NCI-H345 treated with DMSO at 0.1 percent for 48 hours (cell line): Measurements from ENCODE around the gene GAS7.

ENCODE experiments used
- DNase-seq: peaks from one replicate; lab custom pipeline; 2025; ENCODE audit not compliant: unreplicated experiment; lab: John Stamatoyannopoulos, UW

Gene GAS7

GRCh38 chr17:9900044-9900594, 298.3 kb downstream of the GAS7 start:
- no peak for DNase-seq

GRCh38 chr17:9899280-9900043, 298.9 kb downstream of the GAS7 start:
- no peak for DNase-seq

GRCh38 chr17:9898812-9899211, 299.6 kb downstream of the GAS7 start:
- no peak for DNase-seq

GRCh38 chr17:9897372-9897968, 300.9 kb downstream of the GAS7 start:
- DNase-seq = no peak

- DNase-seq = no peak
Measured at GRCh38 chr17:9895923-9896322, 302.5 kb downstream of the GAS7 start.

- DNase-seq = no peak
Measured at GRCh38 chr17:9894231-9894630, 304.2 kb downstream of the GAS7 start.

GRCh38 chr17:9893411-9894012, 304.9 kb downstream of the GAS7 start:
- DNase-seq = no peak

- no peak for DNase-seq
Measured at GRCh38 chr17:9890124-9890523, 308.3 kb downstream of the GAS7 start.

- DNase-seq = no peak
Measured at GRCh38 chr17:9887508-9887907, 310.9 kb downstream of the GAS7 start.

GRCh38 chr17:9886141-9886930, 312.1 kb downstream of the GAS7 start:
- no peak for DNase-seq

GRCh38 chr17:9883451-9883850, 315.0 kb downstream of the GAS7 start:
- no peak for DNase-seq

- no peak for DNase-seq
Measured at GRCh38 chr17:9880582-9880999, 317.8 kb downstream of the GAS7 start.

- DNase-seq = no peak
Measured at GRCh38 chr17:9878786-9879525, 319.4 kb downstream of the GAS7 start.

- DNase-seq = no peak
Measured at GRCh38 chr17:9878356-9878755, 320.1 kb downstream of the GAS7 start.

- no peak for DNase-seq
Measured at GRCh38 chr17:9875441-9875840, 323.0 kb downstream of the GAS7 start.

GRCh38 chr17:9874722-9875121, 323.7 kb downstream of the GAS7 start:
- no peak for DNase-seq

- DNase-seq = no peak
Measured at GRCh38 chr17:9872852-9873251, 325.6 kb downstream of the GAS7 start.

- no peak for DNase-seq
Measured at GRCh38 chr17:9868552-9868951, 329.9 kb downstream of the GAS7 start.

GRCh38 chr17:9865586-9865985, 332.8 kb downstream of the GAS7 start:
- DNase-seq = no peak

- no peak for DNase-seq
Measured at GRCh38 chr17:9862949-9863348, 335.5 kb downstream of the GAS7 start.

GRCh38 chr17:9862220-9862619, 336.2 kb downstream of the GAS7 start:
- DNase-seq = no peak
